ENCODE data around the gene PRMT2.
"Not testable (repeated sequence)": the region's sequence is repeated elsewhere in the genome, so short reads cannot be mapped to it uniquely, and the experiment has no call there.

DNA sequence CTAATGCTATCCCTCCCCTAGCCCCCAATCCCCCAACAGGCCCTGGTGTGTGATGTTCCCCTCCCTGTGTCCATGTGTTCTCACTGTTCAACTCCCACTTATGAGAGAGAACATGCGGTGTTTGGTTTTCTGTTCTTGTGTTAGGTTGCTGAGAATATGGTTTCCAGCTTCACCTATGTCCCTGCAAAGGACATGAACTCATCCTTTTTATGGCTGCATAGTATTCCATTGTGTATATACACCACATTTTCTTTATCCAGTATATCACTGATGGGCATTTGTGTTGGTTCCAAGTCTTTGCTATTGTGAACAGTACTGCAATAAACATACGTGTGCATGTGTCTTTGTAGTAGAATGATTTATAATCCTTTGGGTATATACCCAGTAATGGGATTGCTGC lies 41.1 kb downstream of the PRMT2 start:
- TF ChIP-seq CTCF (IDR thresholded peaks at IDR 0.05 in 4 of 5, conservative IDR thresholded peaks at IDR 0.05 in 1 of 5); POLR2A (IDR thresholded peaks at IDR 0.05): not testable (repeated sequence)
